DMS153 (cell line): ENCODE results near the gene KIF6.

Experiments
- DNase-seq: peaks from one replicate; lab custom pipeline; 2025; lab: John Stamatoyannopoulos, UW

KIF6 gene

GRCh38 chr6:39664173-39664572 lies 61.0 kb downstream of the KIF6 start:
- no peak for DNase-seq

- no peak for DNase-seq
These were observed 67.7 kb downstream of the KIF6 start for GRCh38 chr6:39657355-39658135.

- no peak for DNase-seq
These were observed 71.1 kb downstream of the KIF6 start for GRCh38 chr6:39654121-39654520.

GRCh38 chr6:39653612-39654011 lies 71.6 kb downstream of the KIF6 start:
- no peak for DNase-seq

GRCh38 chr6:39649996-39650395 lies 75.2 kb downstream of the KIF6 start:
- no peak for DNase-seq

GRCh38 chr6:39646751-39647420 lies 78.3 kb downstream of the KIF6 start:
- DNase-seq, result no peak

GRCh38 chr6:39642270-39642669 lies 82.9 kb downstream of the KIF6 start:
- DNase-seq, result no peak

- DNase-seq, result no peak
These were observed 86.9 kb downstream of the KIF6 start for GRCh38 chr6:39638126-39638822.

GRCh38 chr6:39634646-39635341 lies 90.4 kb downstream of the KIF6 start:
- DNase-seq, result no peak

GRCh38 chr6:39625209-39625608 lies 100.0 kb downstream of the KIF6 start:
- no peak for DNase-seq

- DNase-seq, result no peak
These were observed 101.5 kb downstream of the KIF6 start for GRCh38 chr6:39623750-39624149.

GRCh38 chr6:39617520-39617919 lies 107.7 kb downstream of the KIF6 start:
- no peak for DNase-seq

GRCh38 chr6:39617026-39617425 lies 108.2 kb downstream of the KIF6 start:
- DNase-seq, result no peak

GRCh38 chr6:39615622-39616021 lies 109.6 kb downstream of the KIF6 start:
- no peak for DNase-seq

- DNase-seq, result no peak
These were observed 110.7 kb downstream of the KIF6 start for GRCh38 chr6:39614393-39614950.

- DNase-seq, result no peak
These were observed 115.0 kb downstream of the KIF6 start for GRCh38 chr6:39610221-39610620.

- no peak for DNase-seq
These were observed 116.4 kb downstream of the KIF6 start for GRCh38 chr6:39608652-39609345.

- peak; percentile 82 for DNase-seq
These were observed 122.3 kb downstream of the KIF6 start for GRCh38 chr6:39602601-39603519.

- DNase-seq, result no peak
These were observed 125.2 kb downstream of the KIF6 start for GRCh38 chr6:39599973-39600372.

- DNase-seq, result no peak
These were observed 125.9 kb downstream of the KIF6 start for GRCh38 chr6:39599341-39599740.
